Memory B cell (primary cell): ENCODE data around the gene TRMT61A.
"Not testable (repeated sequence)": the region's sequence is repeated elsewhere in the genome, so short reads cannot be mapped to it uniquely, and the experiment has no call there.

Experiments used
- ATAC-seq: fragments of 150-1000 bp; cut with Tn5 transposase; 2 replicates; pipeline ENCODE4 v1.10.0; 2021; ENCODE audit warnings: low read depth, mild to moderate bottlenecking, moderate library complexity
- DNase-seq, 2 donors: peaks; one replicate each; pipeline ENCODE4 v3.0.0; 2022; ENCODE audit warnings: low spot score in 2 of 2
- H3K27ac Mint-ChIP-seq: one replicate; pipeline ENCODE4 v1.8.0; 2022; ENCODE audit warnings: mild to moderate bottlenecking, moderate library complexity, mixed read lengths
- H3K27me3 Mint-ChIP-seq: one replicate; pipeline ENCODE4 v1.8.0; 2022; ENCODE audit warnings: mixed read lengths
- H3K36me3 Mint-ChIP-seq: one replicate; pipeline ENCODE4 v1.8.0; 2022; ENCODE audit warnings: mild to moderate bottlenecking, mixed read lengths
- H3K4me1 Mint-ChIP-seq: one replicate; pipeline ENCODE4 v1.8.0; 2022; ENCODE audit warnings: mixed read lengths
- H3K4me3 Mint-ChIP-seq: one replicate; pipeline ENCODE4 v1.8.0; 2022; ENCODE audit warnings: mild to moderate bottlenecking, moderate library complexity, mixed read lengths
- H3K9me3 Mint-ChIP-seq: one replicate; pipeline ENCODE4 v1.8.0; 2022; ENCODE audit warnings: mixed read lengths

TRMT61A gene

GRCh38 chr14:103501041-103501870, 27.7 kb upstream of the TRMT61A start:
- no peak for DNase-seq
- no peaks in the 10 kb centered on the region for H3K9me3 Mint-ChIP-seq
- no peaks in the 10 kb centered on the region for H3K27me3 Mint-ChIP-seq
- no peak overlapping the region for H3K4me3 Mint-ChIP-seq
- H3K36me3 Mint-ChIP-seq, result peaks cover 27% of the 10 kb centered on the region
- ATAC-seq, result no peak
- peaks cover 11% of the 10 kb centered on the region for H3K4me1 Mint-ChIP-seq
- H3K27ac Mint-ChIP-seq, result no peak overlapping the region

DNA sequence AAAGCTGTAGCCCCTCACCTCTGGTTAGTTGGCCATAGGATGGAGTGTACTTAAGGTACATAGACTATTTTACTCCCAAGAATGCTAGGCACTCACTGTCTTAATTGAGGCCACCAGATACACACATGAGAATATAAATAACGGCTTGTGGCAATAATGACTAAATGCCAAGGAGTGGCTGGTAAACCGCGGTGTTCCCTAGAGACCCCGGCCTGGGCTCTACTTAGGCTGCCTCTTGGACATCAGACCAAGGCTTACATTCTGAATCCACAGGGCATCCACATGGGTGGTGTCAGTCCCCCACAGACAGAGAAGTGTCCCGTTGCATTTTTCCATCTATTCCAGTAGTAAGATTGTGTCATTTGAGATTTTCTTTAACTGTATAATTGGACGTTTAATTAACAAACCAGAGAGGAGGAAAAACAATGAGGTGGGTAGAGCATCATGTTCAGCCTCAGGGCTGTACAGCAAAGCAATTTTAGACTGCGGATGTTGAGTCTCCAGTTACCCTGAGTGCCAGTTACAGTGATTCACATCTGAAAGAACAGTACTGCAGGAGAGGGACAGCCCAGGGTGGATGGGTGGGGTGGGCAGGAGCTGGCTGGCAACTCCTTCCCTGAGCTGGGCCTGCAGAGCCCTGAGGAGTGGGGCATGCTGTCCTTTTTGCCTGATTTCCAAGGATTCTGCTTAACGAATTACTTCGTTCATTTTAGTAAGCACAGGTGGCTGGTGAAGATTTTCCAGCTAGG, 26.9 kb upstream of the TRMT61A start:
- H3K4me1 Mint-ChIP-seq, result peaks cover 13% of the 10 kb centered on the region
- H3K36me3 Mint-ChIP-seq, result peaks cover 28% of the 10 kb centered on the region
- ATAC-seq (no peak), DNase-seq (no peak)
- no peaks in the 10 kb centered on the region for H3K9me3 Mint-ChIP-seq
- H3K4me3 Mint-ChIP-seq, result no peak overlapping the region
- H3K27ac Mint-ChIP-seq, result no peak overlapping the region
- H3K27me3 Mint-ChIP-seq, result no peaks in the 10 kb centered on the region

DNA sequence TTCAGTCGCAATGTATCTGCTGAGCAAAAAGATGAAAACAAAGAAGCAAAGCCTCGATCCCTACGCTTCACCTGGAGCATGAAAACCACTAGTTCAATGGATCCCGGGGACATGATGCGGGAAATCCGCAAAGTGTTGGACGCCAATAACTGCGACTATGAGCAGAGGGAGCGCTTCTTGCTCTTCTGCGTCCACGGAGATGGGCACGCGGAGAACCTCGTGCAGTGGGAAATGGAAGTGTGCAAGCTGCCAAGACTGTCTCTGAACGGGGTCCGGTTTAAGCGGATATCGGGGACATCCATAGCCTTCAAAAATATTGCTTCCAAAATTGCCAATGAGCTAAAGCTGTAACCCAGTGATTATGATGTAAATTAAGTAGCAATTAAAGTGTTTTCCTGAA, 26.1 kb upstream of the TRMT61A start:
- Mint-ChIP-seq H3K9me3 (no peaks in the 10 kb centered on the region), H3K4me3 (no peak overlapping the region), H3K27ac (no peak overlapping the region), H3K4me1 (peaks cover 16% of the 10 kb centered on the region), H3K27me3 (no peaks in the 10 kb centered on the region), H3K36me3 (peaks cover 28% of the 10 kb centered on the region)
- ATAC-seq (no peak), DNase-seq (no peak)

DNA sequence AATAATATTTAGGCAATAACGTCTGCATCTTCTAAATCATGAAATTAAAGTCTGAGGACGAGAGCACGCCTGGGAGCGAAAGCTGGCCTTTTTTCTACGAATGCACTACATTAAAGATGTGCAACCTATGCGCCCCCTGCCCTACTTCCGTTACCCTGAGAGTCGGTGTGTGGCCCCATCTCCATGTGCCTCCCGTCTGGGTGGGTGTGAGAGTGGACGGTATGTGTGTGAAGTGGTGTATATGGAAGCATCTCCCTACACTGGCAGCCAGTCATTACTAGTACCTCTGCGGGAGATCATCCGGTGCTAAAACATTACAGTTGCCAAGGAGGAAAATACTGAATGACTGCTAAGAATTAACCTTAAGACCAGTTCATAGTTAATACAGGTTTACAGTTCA, 25.7 kb upstream of the TRMT61A start:
- H3K4me3 Mint-ChIP-seq, result no peak overlapping the region
- no peaks in the 10 kb centered on the region for H3K9me3 Mint-ChIP-seq
- no peaks in the 10 kb centered on the region for H3K27me3 Mint-ChIP-seq
- H3K27ac Mint-ChIP-seq, result no peak overlapping the region
- ATAC-seq, result no peak
- H3K36me3 Mint-ChIP-seq, result peaks cover 28% of the 10 kb centered on the region
- no peak for DNase-seq
- H3K4me1 Mint-ChIP-seq, result peaks cover 16% of the 10 kb centered on the region

DNA sequence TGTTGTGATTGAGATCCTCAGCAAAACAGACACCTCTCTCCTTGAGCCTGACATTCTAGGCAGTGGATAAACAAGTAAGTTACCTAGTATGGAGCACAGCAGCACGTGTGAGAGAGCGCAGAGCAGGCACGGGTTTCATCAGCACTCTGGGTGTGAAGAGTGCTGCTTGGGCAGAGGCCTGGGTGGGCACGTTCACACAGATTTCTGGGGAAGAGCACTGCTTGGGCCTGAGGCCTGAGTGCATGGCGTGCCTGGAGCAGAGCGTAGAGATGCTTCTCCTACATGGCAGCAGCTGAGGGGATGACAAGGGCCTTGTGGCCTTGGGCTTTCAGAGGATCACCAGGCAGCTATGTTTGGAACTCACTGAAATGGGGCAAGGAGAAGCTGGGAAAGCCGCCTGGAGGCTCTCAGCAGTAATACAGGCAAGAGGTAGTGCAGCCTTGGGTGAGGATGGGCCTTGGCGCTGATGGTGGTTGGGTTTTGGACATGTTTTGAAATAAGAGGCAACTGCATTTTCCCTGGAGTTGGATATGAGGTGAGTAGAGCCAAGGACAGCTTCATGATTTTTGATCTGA, 23.9 kb upstream of the TRMT61A start:
- Mint-ChIP-seq H3K9me3 (no peaks in the 10 kb centered on the region), H3K36me3 (peaks cover 28% of the 10 kb centered on the region), H3K4me3 (no peak overlapping the region)

DNA sequence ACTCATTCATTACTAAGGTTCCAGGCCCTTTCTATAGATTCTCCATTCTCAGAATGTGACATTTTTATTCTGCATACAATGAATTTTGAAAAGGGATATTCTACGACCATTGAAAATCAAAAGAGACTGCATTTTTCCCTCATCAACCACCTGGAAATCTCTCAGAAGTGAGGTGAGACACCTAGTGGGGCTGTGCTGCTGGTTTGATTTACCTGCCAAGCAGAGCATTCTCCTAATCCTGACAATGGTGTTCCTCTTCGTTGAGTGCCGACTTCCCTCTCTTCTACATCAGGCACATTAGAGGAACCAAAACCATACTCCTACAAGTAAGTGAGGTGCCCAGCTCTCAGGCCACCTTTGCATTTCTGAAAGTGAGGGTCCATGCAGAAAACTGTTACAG, 21.2 kb upstream of the TRMT61A start:
- H3K36me3 Mint-ChIP-seq, result peaks cover 18% of the 10 kb centered on the region
- ATAC-seq (no peak), DNase-seq (no peak)
- H3K9me3 Mint-ChIP-seq, result no peaks in the 10 kb centered on the region
- peaks cover 12% of the 10 kb centered on the region for H3K4me1 Mint-ChIP-seq
- no peak overlapping the region for H3K27ac Mint-ChIP-seq
- no peaks in the 10 kb centered on the region for H3K27me3 Mint-ChIP-seq
- no peak overlapping the region for H3K4me3 Mint-ChIP-seq

More for the DNA sequence above, 23.9 kb upstream of the TRMT61A start:
- Mint-ChIP-seq H3K4me1 (peaks cover 12% of the 10 kb centered on the region), H3K27me3 (no peaks in the 10 kb centered on the region), H3K27ac (peak overlapping the region; percentile 75)
- DNase-seq, result no peak
- ATAC-seq, result no peak

DNA sequence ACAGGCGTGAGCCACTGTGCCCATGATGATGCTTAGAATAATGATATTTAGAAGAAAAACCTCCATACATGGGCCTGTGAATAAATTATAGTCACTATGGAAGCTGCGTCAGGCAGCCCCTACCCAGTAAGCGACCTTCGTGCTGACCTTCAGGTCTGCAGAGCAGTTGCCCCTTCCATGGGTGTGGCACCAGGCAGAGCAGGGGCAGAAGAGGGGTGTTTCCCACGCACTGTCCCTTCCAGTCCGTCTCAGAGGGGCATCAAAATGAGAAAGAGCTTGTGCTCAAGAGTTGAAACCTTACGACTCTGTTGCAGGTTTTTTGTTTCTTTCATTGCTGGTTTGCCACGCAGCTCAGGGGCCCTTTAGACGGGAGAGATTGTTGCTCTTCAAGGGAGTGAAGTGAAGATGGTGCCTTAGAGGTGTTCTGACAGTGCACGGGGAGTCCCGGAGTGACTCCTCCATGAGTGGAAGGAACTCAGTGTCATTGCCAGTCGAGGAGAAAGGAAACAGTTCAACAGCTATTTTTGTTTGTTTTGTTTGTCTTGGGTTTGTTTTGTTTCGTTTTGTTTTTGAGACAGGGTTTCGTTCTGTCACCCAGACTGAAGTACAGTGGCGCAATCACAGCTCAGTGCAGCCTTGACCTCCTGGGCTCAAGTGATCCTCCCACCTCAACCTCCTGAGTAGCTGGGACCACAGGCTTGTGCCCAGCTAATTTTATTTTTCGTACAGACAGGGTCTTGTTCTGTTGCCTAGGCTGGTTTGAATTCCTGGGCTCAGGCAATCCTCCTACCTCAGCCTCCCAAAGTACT, 20.3 kb upstream of the TRMT61A start:
- H3K4me3 Mint-ChIP-seq, result no peak overlapping the region
- no peak overlapping the region for H3K27ac Mint-ChIP-seq
- peaks cover 12% of the 10 kb centered on the region for H3K4me1 Mint-ChIP-seq
- H3K9me3 Mint-ChIP-seq, result no peaks in the 10 kb centered on the region
- H3K36me3 Mint-ChIP-seq, result peaks cover 15% of the 10 kb centered on the region
- DNase-seq (no peak), ATAC-seq (no peak)
- H3K27me3 Mint-ChIP-seq, result no peaks in the 10 kb centered on the region

DNA sequence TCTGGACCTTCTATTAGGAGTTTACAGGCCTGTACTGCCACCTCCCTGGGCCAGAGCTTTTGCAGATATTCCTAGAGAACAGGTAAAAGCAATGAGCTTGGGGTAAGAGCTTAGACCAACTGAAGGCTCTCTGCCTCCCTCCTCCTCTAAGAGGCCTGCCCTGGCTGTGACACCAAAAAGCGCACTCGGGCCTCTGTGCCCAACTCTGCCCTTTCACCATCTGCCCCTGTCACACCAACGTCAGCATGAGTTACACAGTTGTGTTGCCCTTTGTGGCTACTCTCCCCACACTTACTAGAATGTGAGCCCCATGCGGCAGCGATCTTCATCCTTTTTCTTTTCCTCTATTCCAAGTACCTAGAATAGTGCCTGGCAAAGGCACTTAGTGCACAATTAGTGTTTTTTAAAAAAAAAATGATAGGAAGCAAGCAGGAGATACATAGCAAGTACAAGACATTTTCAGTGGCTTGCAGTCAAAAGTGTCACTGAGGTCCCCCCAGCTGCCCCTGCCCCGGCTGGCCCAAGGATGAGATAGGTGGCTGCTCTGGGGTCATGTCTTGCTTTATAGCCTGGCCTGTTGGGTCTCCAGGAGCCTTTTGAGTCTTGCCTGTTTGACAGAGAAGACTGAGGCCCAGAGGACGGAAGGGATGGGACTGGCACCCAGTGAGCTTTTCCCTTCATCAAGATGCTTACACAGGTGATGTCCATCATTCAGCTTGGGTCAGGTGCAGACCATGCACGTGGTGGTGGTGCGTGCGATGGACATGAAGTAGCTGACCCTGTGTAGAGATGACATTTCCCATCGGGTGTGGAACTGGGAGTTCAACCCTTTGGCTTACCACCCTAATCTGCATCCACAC, 18.9 kb upstream of the TRMT61A start:
- no peaks in the 10 kb centered on the region for H3K27me3 Mint-ChIP-seq
- H3K36me3 Mint-ChIP-seq, result peaks cover 7% of the 10 kb centered on the region
- no peaks in the 10 kb centered on the region for H3K9me3 Mint-ChIP-seq
- peaks cover 10% of the 10 kb centered on the region for H3K4me1 Mint-ChIP-seq
- no peak for DNase-seq
- H3K27ac Mint-ChIP-seq, result no peak overlapping the region
- ATAC-seq, result no peak
- H3K4me3 Mint-ChIP-seq, result no peak overlapping the region

- ATAC-seq, result no peak
- Mint-ChIP-seq H3K27me3 (no peaks in the 10 kb centered on the region), H3K9me3 (no peaks in the 10 kb centered on the region), H3K36me3 (peaks cover 2% of the 10 kb centered on the region), H3K4me1 (peaks cover 5% of the 10 kb centered on the region), H3K27ac (no peak overlapping the region), H3K4me3 (no peak overlapping the region)
- DNase-seq, result no peak
These were observed 18.0 kb upstream of the TRMT61A start for GRCh38 chr14:103510724-103511693.

DNA sequence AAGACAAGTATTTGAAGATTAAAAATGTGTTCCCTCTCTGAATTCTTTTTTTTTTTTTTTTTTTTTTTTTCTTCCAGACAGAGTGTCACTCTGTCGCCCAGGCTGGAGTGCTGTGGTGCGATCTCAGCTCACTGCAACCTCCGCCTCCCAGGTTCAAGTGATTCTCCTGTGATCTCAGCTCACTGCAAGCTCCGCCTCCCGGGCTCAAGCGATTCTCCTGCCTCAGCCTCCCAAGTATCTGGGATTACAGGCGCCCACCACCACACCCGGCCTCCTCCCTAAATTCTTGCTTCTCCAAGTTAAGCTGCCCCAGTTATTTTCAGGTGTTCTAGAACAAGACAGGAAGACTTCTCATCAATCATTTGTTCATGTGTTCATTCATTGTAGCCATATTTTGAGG, 16.8 kb upstream of the TRMT61A start:
- not testable (repeated sequence) for H3K27ac Mint-ChIP-seq, H3K4me3 Mint-ChIP-seq, H3K27me3 Mint-ChIP-seq, ATAC-seq, H3K36me3 Mint-ChIP-seq, DNase-seq, H3K4me1 Mint-ChIP-seq, H3K9me3 Mint-ChIP-seq

DNA sequence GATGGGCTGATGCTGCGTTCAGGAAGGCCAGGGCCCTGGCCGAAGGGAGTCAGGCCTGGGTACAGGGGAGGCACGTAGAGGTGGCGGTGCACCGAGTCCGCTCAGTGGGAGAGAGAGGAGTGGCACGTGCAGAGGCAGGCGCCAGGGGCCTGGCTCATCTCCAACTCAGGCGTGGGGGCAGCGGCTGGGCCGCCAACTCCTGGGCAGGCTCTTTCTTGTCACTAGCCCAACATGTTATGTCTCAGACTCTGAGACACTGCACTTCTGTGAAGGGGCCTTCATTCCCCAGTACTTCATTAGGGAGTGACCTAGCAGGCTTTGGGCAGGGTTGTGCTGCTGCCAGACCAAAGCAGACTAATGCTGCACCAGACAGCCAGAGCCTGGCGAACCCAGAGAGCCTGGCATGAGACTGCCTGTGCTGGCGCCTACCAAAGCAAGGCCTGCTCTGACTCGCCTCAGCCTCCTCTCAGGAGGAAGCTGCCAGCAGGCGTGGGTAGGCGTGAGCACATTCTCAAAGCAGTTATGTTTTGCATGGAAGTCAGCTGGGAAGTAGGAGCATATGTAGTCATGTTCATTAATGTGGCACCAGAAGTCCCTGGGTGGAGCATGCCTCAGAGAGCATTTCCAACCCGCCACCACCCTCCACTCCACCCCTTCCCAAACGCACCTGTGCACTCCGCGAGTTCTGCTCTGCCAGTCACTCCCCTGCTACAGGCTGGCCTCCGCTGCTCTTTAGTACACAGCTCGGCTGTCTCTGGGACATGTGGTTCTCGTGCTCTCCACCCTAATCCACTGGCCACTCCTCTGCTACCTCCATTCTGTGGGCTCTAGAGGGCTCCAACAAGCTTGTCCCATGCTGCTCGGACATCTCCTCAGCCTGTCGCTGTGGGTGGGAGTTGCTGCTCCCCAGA, 16.0 kb upstream of the TRMT61A start:
- ATAC-seq (no peak), DNase-seq (no peak)
- no peaks in the 10 kb centered on the region for H3K9me3 Mint-ChIP-seq
- peaks cover 2% of the 10 kb centered on the region for H3K27me3 Mint-ChIP-seq
- H3K36me3 Mint-ChIP-seq, result no peaks in the 10 kb centered on the region
- H3K27ac Mint-ChIP-seq, result no peak overlapping the region
- H3K4me1 Mint-ChIP-seq, result no peaks in the 10 kb centered on the region
- H3K4me3 Mint-ChIP-seq, result no peak overlapping the region
